K562 (cell line): ENCODE data around the gene PYCR2. TPM values are rescaled to one million over a fixed set of nuclear protein-coding genes. Genes with fewer than 3 reads are reported as not detected.
A peak's percentile ranks its signal among the peaks of the same experiment; 100 is the strongest.

ENCODE experiments used
- BDP1 ChIP-seq: IDR thresholded peaks from 3 replicates; pipeline ENCODE4 v1.6.1; 2011; ENCODE audit not compliant: insufficient read length, insufficient read depth
- polyA plus RNA-seq, 8 experiments: library from polyadenylated mRNA; depleted of rRNA in 4 of 8; stranded (reverse) in 5 of 8; unstranded in 3 of 8; fragments of >200 nt; fragmentation: Nextera tagmentation in 2 of 8; fragmentation: Illumina TruSeq in 1 of 8; extraction: Ambion mirVana in 2 of 8; extraction: Trizol in 1 of 8; gene quantifications; 2 replicates each; pipeline versions ENCODE4 v1.2.1 to v1.2.3, GENCODE V29; 2011 to 2014; ENCODE audit warnings: inconsistent platforms in 1 of 8, missing spikeins in 1 of 8
- total RNA-seq, 7 experiments: library from RNA; depleted of rRNA in 6 of 7; stranded (reverse); fragments of >200 nt in 6 of 7; fragmentation: Illumina TruSeq in 2 of 7; extraction: Trizol in 2 of 7; gene quantifications; 2 replicates each; pipeline versions ENCODE4 v1.2.1 to v1.2.3, GENCODE V29; 2011 to 2021; ENCODE audit warnings: low replicate concordance in 1 of 7
- TF ChIP-seq, protein P1 (sequence below): fragments of 150-350 bp; IDR thresholded peaks from 2 replicates; pipeline ENCODE4 v1.6.1; 2014; ENCODE audit warnings: low read depth, mild to moderate bottlenecking, low read length, borderline replicate concordance
- TF ChIP-seq, protein P2 (sequence below), 2 experiments: fragments of 450-650 bp in 1 of 2; sonication (generic) in 1 of 2; formaldehyde crosslinking in 1 of 2; IDR thresholded peaks; 2 replicates each; pipeline versions ENCODE4 v1.7.1 to v1.9.0; 2016 to 2022; ENCODE audit warnings: inconsistent platforms in 1 of 2, mild to moderate bottlenecking in 1 of 2, missing genetic modification reagents in 1 of 2
- TF ChIP-seq, protein P3 (sequence below): sonication (generic); formaldehyde crosslinking; IDR thresholded peaks from 2 replicates; pipeline ENCODE4 v1.8.0; 2022; ENCODE audit warnings: mild to moderate bottlenecking, missing genetic modification reagents, borderline replicate concordance
- TF ChIP-seq, protein P4 (sequence below): fragments of 250-450 bp; sonication (Bioruptor Pico); IDR thresholded peaks from 2 replicates; pipeline ENCODE4 v1.8.0; 2022; ENCODE audit warnings: moderate library complexity, mild to moderate bottlenecking, inconsistent platforms
- TF ChIP-seq, protein P5 (sequence below): fragments of 450-650 bp; formaldehyde crosslinking; IDR thresholded peaks from 2 replicates; pipeline ENCODE4 v1.4.0; 2022; ENCODE audit warnings: missing genetic modification characterization

The PYCR2 gene
- total and polyA plus RNA-seq, 9 of the 15 experiments (the other 6 are each of a cell fraction or from before 2014, with no cell fraction given) = 5.5 to 219 (median 127) TPM

DNA sequence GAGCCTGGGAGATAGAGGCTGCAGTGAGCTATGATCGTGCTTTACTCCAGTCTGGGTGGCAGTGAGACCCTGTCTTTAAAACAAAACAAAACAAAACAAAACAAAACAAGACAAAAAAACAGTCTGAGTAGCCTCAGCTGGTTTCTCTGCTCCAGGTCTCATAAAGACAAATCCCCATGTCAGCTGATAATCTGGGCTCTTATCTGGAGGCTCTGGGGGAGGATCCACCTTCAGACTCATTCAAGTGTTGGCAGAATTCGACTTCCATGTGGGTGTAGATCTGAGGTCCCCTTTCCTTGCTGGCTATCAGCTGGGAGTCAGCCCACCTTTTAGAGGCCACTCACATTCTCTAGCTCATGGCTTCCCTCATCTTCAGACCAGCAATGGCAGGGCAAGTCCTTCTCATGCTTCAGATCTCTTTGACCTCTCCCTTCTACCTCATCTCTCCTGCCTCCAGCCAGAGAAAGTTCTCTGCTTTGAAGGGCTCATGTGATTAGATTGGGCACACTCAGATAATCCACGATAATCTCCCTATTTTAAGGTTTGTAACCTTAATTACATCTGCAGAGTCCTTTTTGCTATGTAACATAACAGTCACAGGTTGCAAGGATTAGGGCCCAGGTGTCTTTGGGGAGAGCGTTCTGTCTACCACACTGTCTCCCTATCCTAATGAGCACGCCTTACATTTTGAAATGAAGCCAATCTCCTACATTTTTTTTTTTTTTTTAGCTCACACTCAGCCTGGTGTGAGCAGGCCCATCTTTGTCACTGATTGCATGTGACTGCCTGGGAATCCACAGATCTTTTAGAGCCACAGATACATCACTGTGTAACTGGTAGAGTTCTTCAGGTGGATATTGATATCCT lies 7.5 kb upstream of the PYCR2 start (continued):
- TF ChIP-seq, protein P1, sequence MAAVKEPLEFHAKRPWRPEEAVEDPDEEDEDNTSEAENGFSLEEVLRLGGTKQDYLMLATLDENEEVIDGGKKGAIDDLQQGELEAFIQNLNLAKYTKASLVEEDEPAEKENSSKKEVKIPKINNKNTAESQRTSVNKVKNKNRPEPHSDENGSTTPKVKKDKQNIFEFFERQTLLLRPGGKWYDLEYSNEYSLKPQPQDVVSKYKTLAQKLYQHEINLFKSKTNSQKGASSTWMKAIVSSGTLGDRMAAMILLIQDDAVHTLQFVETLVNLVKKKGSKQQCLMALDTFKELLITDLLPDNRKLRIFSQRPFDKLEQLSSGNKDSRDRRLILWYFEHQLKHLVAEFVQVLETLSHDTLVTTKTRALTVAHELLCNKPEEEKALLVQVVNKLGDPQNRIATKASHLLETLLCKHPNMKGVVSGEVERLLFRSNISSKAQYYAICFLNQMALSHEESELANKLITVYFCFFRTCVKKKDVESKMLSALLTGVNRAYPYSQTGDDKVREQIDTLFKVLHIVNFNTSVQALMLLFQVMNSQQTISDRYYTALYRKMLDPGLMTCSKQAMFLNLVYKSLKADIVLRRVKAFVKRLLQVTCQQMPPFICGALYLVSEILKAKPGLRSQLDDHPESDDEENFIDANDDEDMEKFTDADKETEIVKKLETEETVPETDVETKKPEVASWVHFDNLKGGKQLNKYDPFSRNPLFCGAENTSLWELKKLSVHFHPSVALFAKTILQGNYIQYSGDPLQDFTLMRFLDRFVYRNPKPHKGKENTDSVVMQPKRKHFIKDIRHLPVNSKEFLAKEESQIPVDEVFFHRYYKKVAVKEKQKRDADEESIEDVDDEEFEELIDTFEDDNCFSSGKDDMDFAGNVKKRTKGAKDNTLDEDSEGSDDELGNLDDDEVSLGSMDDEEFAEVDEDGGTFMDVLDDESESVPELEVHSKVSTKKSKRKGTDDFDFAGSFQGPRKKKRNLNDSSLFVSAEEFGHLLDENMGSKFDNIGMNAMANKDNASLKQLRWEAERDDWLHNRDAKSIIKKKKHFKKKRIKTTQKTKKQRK = no peak
- TF ChIP-seq, protein P2, sequence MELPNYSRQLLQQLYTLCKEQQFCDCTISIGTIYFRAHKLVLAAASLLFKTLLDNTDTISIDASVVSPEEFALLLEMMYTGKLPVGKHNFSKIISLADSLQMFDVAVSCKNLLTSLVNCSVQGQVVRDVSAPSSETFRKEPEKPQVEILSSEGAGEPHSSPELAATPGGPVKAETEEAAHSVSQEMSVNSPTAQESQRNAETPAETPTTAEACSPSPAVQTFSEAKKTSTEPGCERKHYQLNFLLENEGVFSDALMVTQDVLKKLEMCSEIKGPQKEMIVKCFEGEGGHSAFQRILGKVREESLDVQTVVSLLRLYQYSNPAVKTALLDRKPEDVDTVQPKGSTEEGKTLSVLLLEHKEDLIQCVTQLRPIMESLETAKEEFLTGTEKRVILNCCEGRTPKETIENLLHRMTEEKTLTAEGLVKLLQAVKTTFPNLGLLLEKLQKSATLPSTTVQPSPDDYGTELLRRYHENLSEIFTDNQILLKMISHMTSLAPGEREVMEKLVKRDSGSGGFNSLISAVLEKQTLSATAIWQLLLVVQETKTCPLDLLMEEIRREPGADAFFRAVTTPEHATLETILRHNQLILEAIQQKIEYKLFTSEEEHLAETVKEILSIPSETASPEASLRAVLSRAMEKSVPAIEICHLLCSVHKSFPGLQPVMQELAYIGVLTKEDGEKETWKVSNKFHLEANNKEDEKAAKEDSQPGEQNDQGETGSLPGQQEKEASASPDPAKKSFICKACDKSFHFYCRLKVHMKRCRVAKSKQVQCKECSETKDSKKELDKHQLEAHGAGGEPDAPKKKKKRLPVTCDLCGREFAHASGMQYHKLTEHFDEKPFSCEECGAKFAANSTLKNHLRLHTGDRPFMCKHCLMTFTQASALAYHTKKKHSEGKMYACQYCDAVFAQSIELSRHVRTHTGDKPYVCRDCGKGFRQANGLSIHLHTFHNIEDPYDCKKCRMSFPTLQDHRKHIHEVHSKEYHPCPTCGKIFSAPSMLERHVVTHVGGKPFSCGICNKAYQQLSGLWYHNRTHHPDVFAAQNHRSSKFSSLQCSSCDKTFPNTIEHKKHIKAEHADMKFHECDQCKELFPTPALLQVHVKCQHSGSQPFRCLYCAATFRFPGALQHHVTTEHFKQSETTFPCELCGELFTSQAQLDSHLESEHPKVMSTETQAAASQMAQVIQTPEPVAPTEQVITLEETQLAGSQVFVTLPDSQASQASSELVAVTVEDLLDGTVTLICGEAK (IDR thresholded peaks at IDR 0.05) = no peak
- TF ChIP-seq, protein P2 (CRISPR knock-in tag; IDR thresholded peaks at IDR 0.05) = no peak
- TF ChIP-seq, protein P3, sequence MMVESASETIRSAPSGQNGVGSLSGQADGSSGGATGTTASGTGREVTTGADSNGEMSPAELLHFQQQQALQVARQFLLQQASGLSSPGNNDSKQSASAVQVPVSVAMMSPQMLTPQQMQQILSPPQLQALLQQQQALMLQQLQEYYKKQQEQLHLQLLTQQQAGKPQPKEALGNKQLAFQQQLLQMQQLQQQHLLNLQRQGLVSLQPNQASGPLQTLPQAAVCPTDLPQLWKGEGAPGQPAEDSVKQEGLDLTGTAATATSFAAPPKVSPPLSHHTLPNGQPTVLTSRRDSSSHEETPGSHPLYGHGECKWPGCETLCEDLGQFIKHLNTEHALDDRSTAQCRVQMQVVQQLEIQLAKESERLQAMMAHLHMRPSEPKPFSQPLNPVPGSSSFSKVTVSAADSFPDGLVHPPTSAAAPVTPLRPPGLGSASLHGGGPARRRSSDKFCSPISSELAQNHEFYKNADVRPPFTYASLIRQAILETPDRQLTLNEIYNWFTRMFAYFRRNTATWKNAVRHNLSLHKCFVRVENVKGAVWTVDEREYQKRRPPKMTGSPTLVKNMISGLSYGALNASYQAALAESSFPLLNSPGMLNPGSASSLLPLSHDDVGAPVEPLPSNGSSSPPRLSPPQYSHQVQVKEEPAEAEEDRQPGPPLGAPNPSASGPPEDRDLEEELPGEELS = 0 out of 2 replicates have a peak, but pooled peaks have one; percentile 43
- TF ChIP-seq, protein P4, sequence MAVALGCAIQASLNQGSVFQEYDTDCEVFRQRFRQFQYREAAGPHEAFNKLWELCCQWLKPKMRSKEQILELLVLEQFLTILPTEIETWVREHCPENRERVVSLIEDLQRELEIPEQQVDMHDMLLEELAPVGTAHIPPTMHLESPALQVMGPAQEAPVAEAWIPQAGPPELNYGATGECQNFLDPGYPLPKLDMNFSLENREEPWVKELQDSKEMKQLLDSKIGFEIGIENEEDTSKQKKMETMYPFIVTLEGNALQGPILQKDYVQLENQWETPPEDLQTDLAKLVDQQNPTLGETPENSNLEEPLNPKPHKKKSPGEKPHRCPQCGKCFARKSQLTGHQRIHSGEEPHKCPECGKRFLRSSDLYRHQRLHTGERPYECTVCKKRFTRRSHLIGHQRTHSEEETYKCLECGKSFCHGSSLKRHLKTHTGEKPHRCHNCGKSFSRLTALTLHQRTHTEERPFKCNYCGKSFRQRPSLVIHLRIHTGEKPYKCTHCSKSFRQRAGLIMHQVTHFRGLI = no peak
- TF ChIP-seq, protein P5, sequence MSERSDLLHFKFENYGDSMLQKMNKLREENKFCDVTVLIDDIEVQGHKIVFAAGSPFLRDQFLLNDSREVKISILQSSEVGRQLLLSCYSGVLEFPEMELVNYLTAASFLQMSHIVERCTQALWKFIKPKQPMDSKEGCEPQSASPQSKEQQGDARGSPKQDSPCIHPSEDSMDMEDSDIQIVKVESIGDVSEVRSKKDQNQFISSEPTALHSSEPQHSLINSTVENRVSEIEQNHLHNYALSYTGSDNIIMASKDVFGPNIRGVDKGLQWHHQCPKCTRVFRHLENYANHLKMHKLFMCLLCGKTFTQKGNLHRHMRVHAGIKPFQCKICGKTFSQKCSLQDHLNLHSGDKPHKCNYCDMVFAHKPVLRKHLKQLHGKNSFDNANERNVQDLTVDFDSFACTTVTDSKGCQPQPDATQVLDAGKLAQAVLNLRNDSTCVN = 0 out of 2 replicates have a peak, but pooled peaks have one; percentile 71
- TF ChIP-seq BDP1 = no peak
